K562 (cell line): Measurements from ENCODE around the gene OPCML. TPM values are rescaled to one million over a fixed set of nuclear protein-coding genes. Genes with fewer than 3 reads are reported as not detected.

Source experiments
- ATAC-seq: fragments of 200-7000 bp; cut with Tn5 transposase; 3 replicates; pipeline ENCODE4 v1.9.1; 2020; ENCODE audit warnings: moderate library complexity
- BruUV-seq: library from RNA; stranded (reverse); fragments of 400-500 nt; replicated peaks from 2 replicates; lab custom pipeline; 2021; lab: Mats Ljungman, UMichigan
- CTCF ChIA-PET: fragments of 300-600 bp; formaldehyde crosslinking; extraction: SDS; loops from one replicate; lab custom pipeline; 2021; ENCODE audit warnings: low intra/inter-chr PET ratio; lab: Yijun Ruan, JAX
- POLR2A ChIA-PET: fragments of 300-600, 350-650 bp; sonication (Branson Sonifier 250); formaldehyde crosslinking; extraction: SDS; loops from one replicate; lab custom pipeline; 2021; ENCODE audit warnings: antibody characterized with exemption, inconsistent platforms; lab: Yijun Ruan, JAX
- DNase-seq, 4 experiments: peaks; one replicate each; pipeline versions ENCODE4 v3.0.0 to v3.0.0-alpha.2; 2011 to 2018; ENCODE audit warnings: low spot score in 3 of 4, mixed read lengths in 3 of 4; ENCODE audit errors: extremely low read depth in 1 of 4
- FAIRE-seq: peaks from 2 replicates; lab custom pipeline; 2011; peaks lifted over from hg19 to GRCh38; lab: Jason Lieb, UNC
- H2AFZ ChIP-seq: 2 replicates; pipeline ENCODE4 v1.6.0; 2011; ENCODE audit warnings: low read depth, low read length, control low read depth, inconsistent platforms
- H3K27ac ChIP-seq: fragments of 200-600 bp; 3 replicates; pipeline ENCODE4 v1.8.0; 2011; ENCODE audit warnings: low read depth, mild to moderate bottlenecking, control low read depth, inconsistent platforms, low read length, moderate library complexity, mixed read lengths; ENCODE audit errors: extremely low read depth
- H3K27me3 ChIP-seq, 2 experiments: fragments of 300-600 bp in 1 of 2; 2 replicates in 1 of 2; 3 replicates in 1 of 2; pipeline versions ENCODE4 v1.6.0 to v1.8.0; 2011; ENCODE audit warnings: inconsistent platforms in 2 of 2, low read length in 2 of 2, mild to moderate bottlenecking in 1 of 2, mixed read lengths in 1 of 2, moderate library complexity in 1 of 2; ENCODE audit not compliant: control insufficient read depth in 2 of 2, insufficient read depth in 2 of 2
- H3K36me3 ChIP-seq: fragments of 300-600 bp; 3 replicates; pipeline ENCODE4 v1.8.0; 2011; ENCODE audit warnings: mild to moderate bottlenecking, low read length, inconsistent platforms; ENCODE audit not compliant: control insufficient read depth, insufficient read depth
- H3K4me1 ChIP-seq, 2 experiments: fragments of 200-600 bp in 1 of 2; replicated peaks in 1 of 2; 2 replicates in 1 of 2; 3 replicates in 1 of 2; pipeline versions ENCODE4 v1.5.1 to v1.8.0; 2011; ENCODE audit warnings: inconsistent platforms in 2 of 2, low read length in 2 of 2, mild to moderate bottlenecking in 1 of 2, mixed read lengths in 1 of 2, moderate library complexity in 1 of 2; ENCODE audit not compliant: control insufficient read depth in 2 of 2, insufficient read depth in 2 of 2
- H3K4me2 ChIP-seq: 2 replicates; pipeline ENCODE4 v1.6.1; 2011; ENCODE audit warnings: low read length, control low read depth, inconsistent platforms, mixed read lengths; ENCODE audit not compliant: insufficient read depth
- H3K4me3 ChIP-seq: fragments of 200-600 bp; sonication (generic), shearing (Covaris generic); 2 replicates; pipeline ENCODE4 v1.5.1; 2016; ENCODE audit warnings: control low read depth, inconsistent platforms
- H3K79me2 ChIP-seq: fragments of 200-600 bp; 3 replicates; pipeline ENCODE4 v1.8.0; 2011; ENCODE audit warnings: low read length, inconsistent platforms; ENCODE audit not compliant: control insufficient read depth, insufficient read depth
- H3K9ac ChIP-seq, 2 experiments: 2 replicates each; pipeline versions ENCODE4 v1.6.0 to v1.6.1; 2011; ENCODE audit warnings: low read depth in 2 of 2, low read length in 2 of 2, control low read depth in 1 of 2, inconsistent platforms in 1 of 2, mild to moderate bottlenecking in 1 of 2, mixed read lengths in 1 of 2; ENCODE audit not compliant: insufficient read depth in 1 of 2
- H3K9me1 ChIP-seq: one replicate; pipeline ENCODE4 v1.6.0; 2011; ENCODE audit warnings: inconsistent platforms, mild to moderate bottlenecking, low read length, moderate library complexity; ENCODE audit not compliant: control insufficient read depth, insufficient read depth
- H3K9me3 ChIP-seq: replicated peaks from 2 replicates; pipeline ENCODE4 v1.5.1; 2011; ENCODE audit warnings: low read depth, low read length, inconsistent platforms; ENCODE audit not compliant: control insufficient read depth, insufficient read depth
- H4K20me1 ChIP-seq: replicated peaks from 2 replicates; pipeline ENCODE4 v1.6.1; 2011; ENCODE audit warnings: low read length, inconsistent platforms, mixed read lengths; ENCODE audit not compliant: control insufficient read depth, insufficient read depth
- BRF1 ChIP-seq: IDR thresholded peaks from 3 replicates; pipeline ENCODE4 v1.6.1; 2011; ENCODE audit warnings: borderline replicate concordance, mild to moderate bottlenecking; ENCODE audit not compliant: insufficient read length; ENCODE audit errors: extremely low read depth
- ETS2 ChIP-seq: IDR thresholded peaks from 2 replicates; pipeline ENCODE4 v1.6.1; 2016; ENCODE audit warnings: borderline replicate concordance, missing genetic modification characterization, mild to moderate bottlenecking, moderate library complexity, missing compliant biosample characterization; ENCODE audit not compliant: poor library complexity, severe bottlenecking
- KDM5B ChIP-seq: fragments of 200-600 bp; sonication (generic); IDR thresholded peaks from 2 replicates; pipeline ENCODE4 v1.6.1; 2012; ENCODE audit warnings: low read depth, mild to moderate bottlenecking, moderate library complexity, low read length, control low read depth, inconsistent platforms; ENCODE audit not compliant: insufficient replicate concordance
- KLF1 ChIP-seq: fragments of 450-650 bp; IDR thresholded peaks from 2 replicates; pipeline ENCODE4 v1.6.1; 2016; ENCODE audit warnings: missing genetic modification characterization, missing compliant biosample characterization
- NUFIP1 ChIP-seq: fragments of 450-650 bp; IDR thresholded peaks from 2 replicates; pipeline ENCODE4 v1.6.1; 2018; ENCODE audit not compliant: partially characterized antibody
- ZNF77 ChIP-seq: fragments of 250-450 bp; sonication (Bioruptor Pico); IDR thresholded peaks from 2 replicates; pipeline ENCODE4 v1.5.0; 2020
- WGBS: fragments of 100-300 bp; shearing (Covaris generic); methylation state at CpG from one replicate; pipeline ENCODE4 v1.1.6; 2016; ENCODE audit warnings: low coverage, mixed read lengths; ENCODE audit not compliant: insufficient coverage; ENCODE audit errors: missing lambda C conversion rate; 5-methylcytosine and 5-hydroxymethylcytosine counted together
- in situ Hi-C: fragments of 300-500 bp; cut with MboI; formaldehyde crosslinking; loops from 4 replicates; pipeline ENCODE4 v1.15.0; 2018; ENCODE audit warnings: inconsistent platforms, mixed read lengths
- intact Hi-C: fragments of 100-400 bp; cut with micrococcal nuclease; formaldehyde crosslinking; loops from 2 replicates; pipeline ENCODE4 v1.14.2; 2022
- polyA plus RNA-seq, 8 experiments: library from polyadenylated mRNA; depleted of rRNA in 4 of 8; stranded (reverse) in 5 of 8; unstranded in 3 of 8; fragments of >200 nt; fragmentation: Nextera tagmentation in 2 of 8; fragmentation: Illumina TruSeq in 1 of 8; extraction: Ambion mirVana in 2 of 8; extraction: Trizol in 1 of 8; gene quantifications; 2 replicates each; pipeline versions ENCODE4 v1.2.1 to v1.2.3, GENCODE V29; 2011 to 2014; ENCODE audit warnings: inconsistent platforms in 1 of 8, missing spikeins in 1 of 8
- total RNA-seq, 7 experiments: library from RNA; depleted of rRNA in 6 of 7; stranded (reverse); fragments of >200 nt in 6 of 7; fragmentation: Illumina TruSeq in 2 of 7; extraction: Trizol in 2 of 7; gene quantifications; 2 replicates each; pipeline versions ENCODE4 v1.2.1 to v1.2.3, GENCODE V29; 2011 to 2021; ENCODE audit warnings: low replicate concordance in 1 of 7
- TF ChIP-seq, protein P1 (sequence below): fragments of 250-450 bp; sonication (Bioruptor Pico); IDR thresholded peaks from 2 replicates; pipeline ENCODE4 v1.8.0; 2022; ENCODE audit warnings: moderate library complexity, mild to moderate bottlenecking, inconsistent platforms

OPCML gene
- total and polyA plus RNA-seq, 9 of the 15 experiments (the other 6 are each of a cell fraction or from before 2014, with no cell fraction given) = not detected

DNA sequence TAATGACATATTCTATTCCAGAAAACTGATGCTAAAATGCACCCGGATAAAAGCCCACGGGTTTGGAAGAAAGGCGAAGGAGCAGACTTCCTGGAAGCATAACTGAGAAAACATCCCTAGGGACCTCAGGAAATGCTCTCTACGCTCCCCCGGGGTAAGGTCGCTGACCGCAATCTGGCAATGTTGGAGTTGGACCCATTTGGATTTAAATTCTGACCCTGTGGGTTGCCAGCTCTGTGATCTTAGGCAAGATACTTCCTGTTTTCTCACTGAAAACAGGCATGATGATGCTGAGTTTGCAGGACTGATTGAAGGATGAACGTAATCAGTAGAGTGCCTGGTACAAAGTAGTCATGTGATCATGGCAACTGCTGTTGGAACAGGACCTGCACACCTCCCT, 1107.9 kb downstream of the OPCML start:
- ChIA-PET POLR2A (no interaction called here), CTCF (no interaction called here)
- no peaks in the 10 kb centered on the region for H4K20me1 ChIP-seq
- no peak overlapping the region for H3K4me2 ChIP-seq
- H2AFZ ChIP-seq = no peak overlapping the region
- no TSS peak for BruUV-seq
- H3K4me1 ChIP-seq = no peaks in the 10 kb centered on the region
- H3K9me3 ChIP-seq = no peaks in the 10 kb centered on the region
- H3K27ac ChIP-seq = no peak overlapping the region
- no peak overlapping the region for H3K9ac ChIP-seq
- FAIRE-seq = no peak
- H3K4me3 ChIP-seq = no peak overlapping the region
- 2% methylated on average over 5 of the region's 8 CpGs for WGBS
- H3K27me3 ChIP-seq = no peaks in the 10 kb centered on the region
- in situ Hi-C loops = no loop called here
- ATAC-seq = no peak
- H3K9me1 ChIP-seq = no peaks in the 10 kb centered on the region
- intact Hi-C loops = no loop called here
- H3K79me2 ChIP-seq = no peaks in the 10 kb centered on the region
- DNase-seq = no peak
- no peaks in the 10 kb centered on the region for H3K36me3 ChIP-seq
- no peak for TF ChIP-seq KDM5B
- TF ChIP-seq, protein P1, sequence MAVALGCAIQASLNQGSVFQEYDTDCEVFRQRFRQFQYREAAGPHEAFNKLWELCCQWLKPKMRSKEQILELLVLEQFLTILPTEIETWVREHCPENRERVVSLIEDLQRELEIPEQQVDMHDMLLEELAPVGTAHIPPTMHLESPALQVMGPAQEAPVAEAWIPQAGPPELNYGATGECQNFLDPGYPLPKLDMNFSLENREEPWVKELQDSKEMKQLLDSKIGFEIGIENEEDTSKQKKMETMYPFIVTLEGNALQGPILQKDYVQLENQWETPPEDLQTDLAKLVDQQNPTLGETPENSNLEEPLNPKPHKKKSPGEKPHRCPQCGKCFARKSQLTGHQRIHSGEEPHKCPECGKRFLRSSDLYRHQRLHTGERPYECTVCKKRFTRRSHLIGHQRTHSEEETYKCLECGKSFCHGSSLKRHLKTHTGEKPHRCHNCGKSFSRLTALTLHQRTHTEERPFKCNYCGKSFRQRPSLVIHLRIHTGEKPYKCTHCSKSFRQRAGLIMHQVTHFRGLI (CRISPR knock-in tag) = no peak
- no peak for TF ChIP-seq ETS2 (tag)
- no peak for TF ChIP-seq BRF1
- no peak for TF ChIP-seq ZNF77 (CRISPR knock-in tag)
- TF ChIP-seq NUFIP1 = no peak
- no peak for TF ChIP-seq KLF1 (tag)
